HepG2 (cell line): ENCODE data around the gene CLEC2B. TPM values are rescaled to one million over a fixed set of nuclear protein-coding genes. Genes with fewer than 3 reads are reported as not detected.

Source experiments
- ATAC-seq: fragments of 200-7000 bp; cut with Tn5 transposase; 3 replicates; pipeline ENCODE4 v1.9.1; 2020; ENCODE audit warnings: mild to moderate bottlenecking, moderate library complexity
- BruUV-seq: library from RNA; stranded (reverse); fragments of 400-500 nt; replicated peaks from 2 replicates; lab custom pipeline; 2021; lab: Mats Ljungman, UMichigan
- CTCF ChIA-PET: fragments of 300-600 bp; formaldehyde crosslinking; extraction: SDS; loops from one replicate; lab custom pipeline; 2021; ENCODE audit warnings: low total read pairs, inconsistent platforms, low intra/inter-chr PET ratio; lab: Yijun Ruan, JAX
- POLR2A ChIA-PET: fragments of 350-600 bp; sonication (Branson Sonifier 250); formaldehyde crosslinking; loops from one replicate; lab custom pipeline; 2020; ENCODE audit warnings: antibody characterized with exemption, inconsistent platforms; lab: Yijun Ruan, JAX
- DNase-seq: peaks from one replicate; pipeline ENCODE4 v3.0.0-alpha.2; 2015; ENCODE audit warnings: low spot score
- FAIRE-seq: peaks from 3 replicates; lab custom pipeline; 2011; peaks lifted over from hg19 to GRCh38; lab: Jason Lieb, UNC
- H2AFZ ChIP-seq: one replicate; pipeline ENCODE4 v1.6.1; 2011; ENCODE audit warnings: low read length, inconsistent platforms
- H3K27ac ChIP-seq: fragments of 300-600 bp; 3 replicates; pipeline ENCODE4 v1.8.0; 2011; ENCODE audit warnings: mixed run types, mild to moderate bottlenecking, mixed read lengths, low read length, inconsistent platforms; ENCODE audit not compliant: insufficient read depth; ENCODE audit errors: extremely low read length
- H3K27me3 ChIP-seq, 2 experiments: fragments of 200-600 bp in 1 of 2; 2 replicates in 1 of 2; 3 replicates in 1 of 2; pipeline versions ENCODE4 v1.6.0 to v1.8.0; 2011; ENCODE audit warnings: low read length in 2 of 2, mild to moderate bottlenecking in 2 of 2, moderate library complexity in 2 of 2, inconsistent platforms in 1 of 2; ENCODE audit not compliant: insufficient read depth in 2 of 2, control insufficient read depth in 1 of 2
- H3K36me3 ChIP-seq, 2 experiments: fragments of 200-600 bp in 1 of 2; replicated peaks in 1 of 2; 2 replicates in 1 of 2; 3 replicates in 1 of 2; pipeline versions ENCODE4 v1.5.1 to v1.8.0; 2011; ENCODE audit warnings: low read length in 2 of 2, inconsistent platforms in 1 of 2; ENCODE audit not compliant: insufficient read depth in 2 of 2, control insufficient read depth in 1 of 2
- H3K4me1 ChIP-seq: 2 replicates; pipeline ENCODE4 v1.5.1; 2012; ENCODE audit warnings: low read length, inconsistent platforms; ENCODE audit not compliant: insufficient read depth
- H3K4me2 ChIP-seq: 2 replicates; pipeline ENCODE4 v1.6.0; 2011; ENCODE audit warnings: low read depth, low read length, inconsistent platforms
- H3K4me3 ChIP-seq, 3 experiments: fragments of 200-600 bp in 1 of 3; sonication (generic), shearing (Covaris generic) in 1 of 3; replicated peaks in 1 of 3; 2 replicates each; pipeline ENCODE4 v1.5.1; 2011 to 2016; ENCODE audit warnings: low read length in 3 of 3, inconsistent platforms in 2 of 3, low read depth in 2 of 3, mild to moderate bottlenecking in 2 of 3, control low read depth in 1 of 3, mixed read lengths in 1 of 3; ENCODE audit not compliant: insufficient read depth in 1 of 3
- H3K79me2 ChIP-seq: one replicate; pipeline ENCODE4 v1.6.1; 2011; ENCODE audit warnings: low read length, inconsistent platforms; ENCODE audit not compliant: insufficient read depth
- H3K9ac ChIP-seq: 2 replicates; pipeline ENCODE4 v1.6.0; 2011; ENCODE audit warnings: mild to moderate bottlenecking, low read depth, low read length, inconsistent platforms; ENCODE audit not compliant: insufficient read depth
- H3K9me3 ChIP-seq: 2 replicates; pipeline ENCODE4 v1.5.1; 2012; ENCODE audit warnings: mild to moderate bottlenecking, low read length
- H4K20me1 ChIP-seq: 2 replicates; pipeline ENCODE4 v1.6.0; 2011; ENCODE audit warnings: inconsistent platforms, mild to moderate bottlenecking, low read length, moderate library complexity; ENCODE audit not compliant: insufficient read depth
- DPF2 ChIP-seq: sonication (generic); formaldehyde crosslinking; IDR thresholded peaks from 2 replicates; pipeline ENCODE4 v1.4.0; 2020; ENCODE audit warnings: mild to moderate bottlenecking, low read depth, missing genetic modification reagents, borderline replicate concordance
- HHEX ChIP-seq: IDR thresholded peaks from 2 replicates; pipeline ENCODE4 v1.6.1; 2016; ENCODE audit warnings: control low read depth
- MEF2D ChIP-seq: sonication (generic); formaldehyde crosslinking; IDR thresholded peaks from 2 replicates; pipeline ENCODE4 v1.5.1; 2020; ENCODE audit warnings: mild to moderate bottlenecking, missing genetic modification reagents
- RFX1 ChIP-seq: fragments of 450-650 bp; IDR thresholded peaks from 2 replicates; pipeline ENCODE4 v1.6.1; 2017
- ZNF672 ChIP-seq: sonication (generic); formaldehyde crosslinking; IDR thresholded peaks from 2 replicates; pipeline ENCODE4 v1.8.1; 2022; ENCODE audit warnings: missing genetic modification reagents
- ZNF841 ChIP-seq: sonication (generic); formaldehyde crosslinking; IDR thresholded peaks from 2 replicates; pipeline ENCODE4 v1.8.1; 2023; ENCODE audit warnings: missing genetic modification reagents, borderline replicate concordance
- WGBS: methylation state at CpG from one replicate; pipeline ENCODE4 v1.1.6; 2017; ENCODE audit warnings: low lambda C conversion rate; 5-methylcytosine and 5-hydroxymethylcytosine counted together
- in situ Hi-C: cut with HindIII; loops from 2 replicates; pipeline ENCODE4 v1.10.0; 2017; ENCODE audit warnings: low pct_unique_long_range_greater_than_20kb; ENCODE audit not compliant: extremely low pct_ligation_motif_present
- intact Hi-C: fragments of 100-400 bp; cut with micrococcal nuclease; formaldehyde crosslinking; loops from one replicate; pipeline ENCODE4 v1.10.0; 2022; ENCODE audit not compliant: unreplicated experiment
- polyA plus RNA-seq, 8 experiments: library from polyadenylated mRNA; depleted of rRNA in 3 of 8; stranded (reverse) in 7 of 8; unstranded in 1 of 8; fragments of >200 nt; fragmentation: Illumina TruSeq in 4 of 8; extraction: Trizol in 4 of 8; gene quantifications; 2 replicates each; pipeline versions ENCODE4 v1.2.1 to v1.2.3, GENCODE V29; 2011 to 2016; ENCODE audit warnings: low read depth in 4 of 8, missing spikeins in 1 of 8, mixed read lengths in 1 of 8; ENCODE audit not compliant: insufficient read depth in 1 of 8
- total RNA-seq, 5 experiments: library from RNA; depleted of rRNA; stranded (reverse); fragments of >200 nt; fragmentation: Illumina TruSeq; extraction: Trizol; gene quantifications; 2 replicates each; pipeline ENCODE4 v1.2.3, GENCODE V29; 2016; ENCODE audit warnings: low read depth in 1 of 5
- TF ChIP-seq, protein P1 (sequence below): sonication (generic); formaldehyde crosslinking; conservative IDR thresholded peaks from 2 replicates; pipeline ENCODE4 v1.4.0; 2020; ENCODE audit warnings: mild to moderate bottlenecking, missing genetic modification reagents, moderate library complexity

Gene CLEC2B
- total and polyA plus RNA-seq, 2 of the 13 experiments (the other 11 are each of a cell fraction or from before 2014, with no cell fraction given) = not detected

DNA sequence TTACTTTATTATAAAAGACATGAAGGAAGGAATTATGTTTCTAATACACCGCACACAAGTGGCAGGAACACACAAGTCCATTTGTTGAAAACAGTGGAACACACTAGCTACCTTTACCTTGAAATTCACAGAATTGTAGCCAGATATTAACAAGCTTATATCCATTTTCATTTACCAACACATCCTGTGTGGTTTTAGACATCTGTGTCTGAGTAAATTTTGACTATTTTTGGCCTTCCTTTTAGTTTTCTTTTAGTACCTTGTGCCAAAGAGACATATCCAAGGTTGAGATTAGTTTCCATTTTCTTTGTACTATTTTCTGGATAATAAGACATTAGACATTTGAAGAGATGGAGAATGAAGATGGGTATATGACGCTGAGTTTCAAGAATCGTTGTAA lies 12.1 kb upstream of the CLEC2B start, which contains the start of gene KLRF2:
Gene KLRF2, plus strand, starts transcription at position 244 of the 400 bp plus-strand sequence. Its CDS starts 107 bp downstream, at position 351.
- Histone ChIP-seq H3K9ac (no peak within 1 kb of the TSS), H3K9me3 (no peaks in the 10 kb centered on the region), H4K20me1 (no peaks in the 10 kb centered on the region), H3K36me3 (no peaks in the 10 kb centered on the region), H3K4me2 (peak within 1 kb of the TSS; percentile 18; the same call in 1 of the 2 replicates), H3K4me3 (no peak within 1 kb of the TSS), H3K27me3 (no peaks in the 10 kb centered on the region), H2AFZ (no peak within 1 kb of the TSS), H3K27ac (no peak within 1 kb of the TSS), H3K4me1 (peaks cover 14% of the 10 kb centered on the region), H3K79me2 (no peaks in the 10 kb centered on the region)
- ChIA-PET POLR2A (no interaction called here), CTCF (no interaction called here)
- WGBS = 91% methylated on average over 3 of the region's 3 CpGs
- no peak for TF ChIP-seq RFX1
- TF ChIP-seq MEF2D (CRISPR knock-in tag) = no peak
- no peak for TF ChIP-seq ZNF841 (CRISPR knock-in tag)
- TF ChIP-seq HHEX (CRISPR knock-in tag) = no peak
- TF ChIP-seq ZNF672 = no peak
- TF ChIP-seq, protein P1, sequence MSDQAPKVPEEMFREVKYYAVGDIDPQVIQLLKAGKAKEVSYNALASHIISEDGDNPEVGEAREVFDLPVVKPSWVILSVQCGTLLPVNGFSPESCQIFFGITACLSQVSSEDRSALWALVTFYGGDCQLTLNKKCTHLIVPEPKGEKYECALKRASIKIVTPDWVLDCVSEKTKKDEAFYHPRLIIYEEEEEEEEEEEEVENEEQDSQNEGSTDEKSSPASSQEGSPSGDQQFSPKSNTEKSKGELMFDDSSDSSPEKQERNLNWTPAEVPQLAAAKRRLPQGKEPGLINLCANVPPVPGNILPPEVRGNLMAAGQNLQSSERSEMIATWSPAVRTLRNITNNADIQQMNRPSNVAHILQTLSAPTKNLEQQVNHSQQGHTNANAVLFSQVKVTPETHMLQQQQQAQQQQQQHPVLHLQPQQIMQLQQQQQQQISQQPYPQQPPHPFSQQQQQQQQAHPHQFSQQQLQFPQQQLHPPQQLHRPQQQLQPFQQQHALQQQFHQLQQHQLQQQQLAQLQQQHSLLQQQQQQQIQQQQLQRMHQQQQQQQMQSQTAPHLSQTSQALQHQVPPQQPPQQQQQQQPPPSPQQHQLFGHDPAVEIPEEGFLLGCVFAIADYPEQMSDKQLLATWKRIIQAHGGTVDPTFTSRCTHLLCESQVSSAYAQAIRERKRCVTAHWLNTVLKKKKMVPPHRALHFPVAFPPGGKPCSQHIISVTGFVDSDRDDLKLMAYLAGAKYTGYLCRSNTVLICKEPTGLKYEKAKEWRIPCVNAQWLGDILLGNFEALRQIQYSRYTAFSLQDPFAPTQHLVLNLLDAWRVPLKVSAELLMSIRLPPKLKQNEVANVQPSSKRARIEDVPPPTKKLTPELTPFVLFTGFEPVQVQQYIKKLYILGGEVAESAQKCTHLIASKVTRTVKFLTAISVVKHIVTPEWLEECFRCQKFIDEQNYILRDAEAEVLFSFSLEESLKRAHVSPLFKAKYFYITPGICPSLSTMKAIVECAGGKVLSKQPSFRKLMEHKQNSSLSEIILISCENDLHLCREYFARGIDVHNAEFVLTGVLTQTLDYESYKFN (CRISPR knock-in tag) = no peak
- TF ChIP-seq DPF2 = no peak
- DNase-seq (no peak), FAIRE-seq (no peak), ATAC-seq (no peak)
- BruUV-seq = no TSS peak
- intact Hi-C loops = no loop called here
- in situ Hi-C loops = no loop called here
